ENCODE data around the gene ZAP70.

Gene ZAP70

DNA sequence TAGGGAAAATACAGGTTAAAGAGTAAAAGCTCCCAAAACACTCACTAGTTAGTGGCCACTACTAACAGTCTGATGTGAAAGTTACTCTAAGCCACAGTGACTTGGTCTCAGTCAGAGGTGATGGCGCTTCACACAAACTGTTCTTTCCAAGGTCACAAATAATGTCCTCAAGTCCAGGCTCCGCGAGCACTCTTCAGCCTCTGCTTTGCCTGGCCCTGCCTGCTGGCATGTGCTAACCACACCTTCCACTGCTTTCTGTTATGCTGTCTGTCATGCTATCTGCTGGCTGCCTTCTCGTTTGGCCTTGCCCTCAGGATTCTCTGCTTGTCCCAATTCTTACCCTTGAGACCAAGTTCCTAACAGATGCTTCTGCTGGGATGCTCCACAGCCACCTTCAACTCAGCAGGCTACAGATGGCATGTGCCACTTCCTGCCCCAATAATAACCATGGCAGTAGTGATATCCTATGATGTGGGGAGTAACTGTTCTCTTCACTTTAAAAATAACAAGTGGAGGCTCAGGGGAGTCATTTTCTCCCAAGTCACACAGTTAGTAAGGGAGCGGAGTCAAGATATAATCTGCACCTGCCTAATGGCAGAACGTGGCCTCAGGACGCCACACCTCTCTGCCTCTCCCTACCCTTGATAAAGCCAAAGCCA, 75.7 kb downstream of the ZAP70 start:
- DNase-seq (ENCODE audit: low spot score): no peak
